ENCODE results near the gene ADH7.
"Not testable (repeated sequence)": the region's sequence is repeated elsewhere in the genome, so short reads cannot be mapped to it uniquely, and the experiment has no call there.

Gene ADH7

GRCh38 chr4:99415762-99416161, 19.4 kb downstream of the ADH7 start:
- DNase-seq (ENCODE audit: low spot score), result not testable (repeated sequence)

GRCh38 chr4:99414902-99415301, 20.2 kb downstream of the ADH7 start:
- not testable (repeated sequence) for DNase-seq (ENCODE audit: low spot score)

GRCh38 chr4:99414401-99414800, 20.7 kb downstream of the ADH7 start:
- DNase-seq (ENCODE audit: low spot score), result no peak

GRCh38 chr4:99413140-99413539, 22.0 kb downstream of the ADH7 start:
- DNase-seq (ENCODE audit: low spot score), result no peak

GRCh38 chr4:99411041-99411440, 24.1 kb downstream of the ADH7 start:
- peak; percentile 14 for DNase-seq (ENCODE audit: low spot score)

- DNase-seq (ENCODE audit: low spot score), result no peak
Observed at GRCh38 chr4:99410075-99410474, 25.1 kb downstream of the ADH7 start.

GRCh38 chr4:99408346-99408745, 26.8 kb downstream of the ADH7 start:
- no peak for DNase-seq (ENCODE audit: low spot score)

GRCh38 chr4:99405433-99406115, 29.6 kb downstream of the ADH7 start:
- peak; percentile 65 for DNase-seq (ENCODE audit: low spot score)

- peak; percentile 73 for DNase-seq (ENCODE audit: low spot score)
Observed at GRCh38 chr4:99404595-99405287, 30.4 kb downstream of the ADH7 start.

- peak; percentile 40 for DNase-seq (ENCODE audit: low spot score)
Observed at GRCh38 chr4:99403380-99404184, 31.6 kb downstream of the ADH7 start.

- no peak for DNase-seq (ENCODE audit: low spot score)
Observed at GRCh38 chr4:99402765-99403164, 32.4 kb downstream of the ADH7 start.

GRCh38 chr4:99400831-99401230, 34.3 kb downstream of the ADH7 start:
- DNase-seq (ENCODE audit: low spot score), result no peak

- DNase-seq (ENCODE audit: low spot score), result no peak
Observed at GRCh38 chr4:99399017-99399416, 36.1 kb downstream of the ADH7 start.

- no peak for DNase-seq (ENCODE audit: low spot score)
Observed at GRCh38 chr4:99395595-99396364, 39.4 kb downstream of the ADH7 start.

GRCh38 chr4:99394896-99395295, 40.2 kb downstream of the ADH7 start:
- DNase-seq (ENCODE audit: low spot score), result no peak

GRCh38 chr4:99390055-99390454, 45.1 kb downstream of the ADH7 start:
- no peak for DNase-seq (ENCODE audit: low spot score)

- DNase-seq (ENCODE audit: low spot score), result no peak
Observed at GRCh38 chr4:99389606-99390005, 45.5 kb downstream of the ADH7 start.

- no peak for DNase-seq (ENCODE audit: low spot score)
Observed at GRCh38 chr4:99383833-99384392, 51.2 kb downstream of the ADH7 start.

- DNase-seq (ENCODE audit: low spot score), result no peak
Observed at GRCh38 chr4:99383399-99383798, 51.7 kb downstream of the ADH7 start.

GRCh38 chr4:99382745-99383360, 52.3 kb downstream of the ADH7 start:
- no peak for DNase-seq (ENCODE audit: low spot score)

- no peak for DNase-seq (ENCODE audit: low spot score)
Observed at GRCh38 chr4:99381588-99382175, 53.5 kb downstream of the ADH7 start.
